HFF-Myc (cell line): Measurements from ENCODE around the gene HRAS.
"Not testable (repeated sequence)": the region's sequence is repeated elsewhere in the genome, so short reads cannot be mapped to it uniquely, and the experiment has no call there.

ENCODE experiments used
- DNase-seq: peaks from one replicate; pipeline ENCODE4 v3.0.0-alpha.2; 2011; ENCODE audit warnings: low read depth; ENCODE audit errors: extremely low read depth
- H3K4me3 ChIP-seq: replicated peaks from 2 replicates; pipeline ENCODE4 v1.5.1; 2011; ENCODE audit warnings: low read depth, mild to moderate bottlenecking, control low read depth, low read length
- CTCF ChIP-seq: IDR thresholded peaks from 2 replicates; pipeline ENCODE4 v1.5.1; 2012; ENCODE audit warnings: mild to moderate bottlenecking, low read depth, low read length, control low read depth; ENCODE audit errors: missing control alignments

The HRAS gene

GRCh38 chr11:520428-521176 is 14.8 kb downstream of the HRAS start:
- H3K4me3 ChIP-seq: no peak overlapping the region
- no peak for TF ChIP-seq CTCF
- no peak for DNase-seq

GRCh38 chr11:518463-519202 is 16.7 kb downstream of the HRAS start:
- peak; percentile 85 for TF ChIP-seq CTCF
- peak overlapping the region; percentile 17; the same call in 1 of the 2 replicates for H3K4me3 ChIP-seq
- peak; percentile 86 for DNase-seq

- DNase-seq, H3K4me3 ChIP-seq: not testable (repeated sequence)
Measured at GRCh38 chr11:516918-517685, 18.3 kb downstream of the HRAS start.

GRCh38 chr11:516400-516799 is 19.0 kb downstream of the HRAS start:
- no peak overlapping the region for H3K4me3 ChIP-seq
- DNase-seq: no peak
- TF ChIP-seq CTCF: no peak

GRCh38 chr11:515131-515530 is 20.2 kb downstream of the HRAS start:
- no peak for TF ChIP-seq CTCF
- H3K4me3 ChIP-seq: no peak overlapping the region
- DNase-seq: no peak

- no peak for DNase-seq
- no peak for TF ChIP-seq CTCF
Measured at GRCh38 chr11:514606-515005, 20.8 kb downstream of the HRAS start.

More at GRCh38 chr11:514606-515005, 20.8 kb downstream of the HRAS start:
- H3K4me3 ChIP-seq: no peak overlapping the region
